CD4-positive, alpha-beta memory T cell (primary cell): ENCODE results near the gene NEK1. TPM values are rescaled to one million over a fixed set of nuclear protein-coding genes. Genes with fewer than 3 reads are reported as not detected.
A peak's percentile ranks its signal among the peaks of the same experiment; 100 is the strongest.

Experiments used
- CTCF ChIA-PET: fragments of 350-600 bp; sonication (Branson Sonifier 250); formaldehyde crosslinking; loops from one replicate; lab custom pipeline; 2021; ENCODE audit warnings: inconsistent platforms; ENCODE audit not compliant: partially characterized antibody; lab: Charles Lee
- POLR2A ChIA-PET: fragments of 350-600 bp; sonication (Branson Sonifier 250); formaldehyde crosslinking; loops from one replicate; lab custom pipeline; 2021; ENCODE audit not compliant: partially characterized antibody; lab: Charles Lee
- DNase-seq, 5 donors: peaks; one replicate each; pipeline versions ENCODE4 v3.0.0 to v3.0.0-alpha.2; 2020 to 2022; ENCODE audit warnings: mixed read lengths in 1 of 5
- H3K27ac ChIP-seq: one replicate; pipeline ENCODE4 v1.7.0; 2013; ENCODE audit warnings: low read depth, low read length
- H3K27me3 ChIP-seq: 2 replicates; pipeline ENCODE4 v1.7.0; 2013; ENCODE audit warnings: mild to moderate bottlenecking, low read length, moderate library complexity; ENCODE audit not compliant: insufficient read depth
- H3K36me3 ChIP-seq: 2 replicates; pipeline ENCODE4 v1.7.0; 2013; ENCODE audit warnings: mild to moderate bottlenecking, low read length, moderate library complexity; ENCODE audit not compliant: insufficient read depth
- H3K4me1 ChIP-seq: 2 replicates; pipeline ENCODE4 v1.7.0; 2013; ENCODE audit warnings: mild to moderate bottlenecking, low read length, moderate library complexity; ENCODE audit not compliant: insufficient read depth
- H3K4me3 ChIP-seq, 2 donors: one replicate each; pipeline ENCODE4 v1.7.0; 2013; ENCODE audit warnings: low read length in 2 of 2, mild to moderate bottlenecking in 1 of 2
- H3K9me3 ChIP-seq, 2 donors: one replicate each; pipeline ENCODE4 v1.7.0; 2013; ENCODE audit warnings: low read length in 2 of 2, control low read depth in 1 of 2; ENCODE audit not compliant: control insufficient read depth in 1 of 2
- H3K27ac Mint-ChIP-seq, 7 donors: one replicate each; pipeline ENCODE4 v1.8.0; 2020 to 2021; ENCODE audit warnings: mixed read lengths in 7 of 7, mild to moderate bottlenecking in 6 of 7, inconsistent platforms in 3 of 7, moderate library complexity in 3 of 7
- H3K27me3 Mint-ChIP-seq, 2 donors: one replicate each; pipeline ENCODE4 v1.8.0; 2020 to 2021; ENCODE audit warnings: mixed read lengths in 2 of 2
- H3K36me3 Mint-ChIP-seq, 2 donors: one replicate each; pipeline ENCODE4 v1.8.0; 2020 to 2021; ENCODE audit warnings: mixed read lengths in 2 of 2, inconsistent platforms in 1 of 2, mild to moderate bottlenecking in 1 of 2
- H3K4me1 Mint-ChIP-seq, 4 donors: one replicate each; pipeline ENCODE4 v1.8.0; 2020 to 2021; ENCODE audit warnings: mixed read lengths in 4 of 4, mild to moderate bottlenecking in 1 of 4
- H3K4me3 Mint-ChIP-seq, 8 donors: one replicate each; pipeline ENCODE4 v1.8.0; 2020 to 2021; ENCODE audit warnings: mixed read lengths in 8 of 8, mild to moderate bottlenecking in 7 of 8, moderate library complexity in 6 of 8, inconsistent platforms in 3 of 8
- H3K9me3 Mint-ChIP-seq, 8 donors: one replicate each; pipeline ENCODE4 v1.8.0; 2020 to 2021; ENCODE audit warnings: mixed read lengths in 8 of 8, mild to moderate bottlenecking in 5 of 8, inconsistent platforms in 3 of 8, moderate library complexity in 1 of 8
- intact Hi-C: fragments of 100-400 bp; cut with micrococcal nuclease; formaldehyde crosslinking; loops from one replicate; pipeline ENCODE4 v1.15.1; 2023
- polyA plus RNA-seq, 2 donors: library from polyadenylated mRNA; unstranded; fragments of 300-500 nt; fragmentation: Illumina TruSeq; gene quantifications; one replicate each; pipeline ENCODE4 v1.2.3, GENCODE V29; 2021
- total RNA-seq, 2 experiments: library from RNA; stranded (reverse); gene quantifications; one replicate each; pipeline ENCODE4 v1.2.3, GENCODE V29; 2021

Gene NEK1, protein sequence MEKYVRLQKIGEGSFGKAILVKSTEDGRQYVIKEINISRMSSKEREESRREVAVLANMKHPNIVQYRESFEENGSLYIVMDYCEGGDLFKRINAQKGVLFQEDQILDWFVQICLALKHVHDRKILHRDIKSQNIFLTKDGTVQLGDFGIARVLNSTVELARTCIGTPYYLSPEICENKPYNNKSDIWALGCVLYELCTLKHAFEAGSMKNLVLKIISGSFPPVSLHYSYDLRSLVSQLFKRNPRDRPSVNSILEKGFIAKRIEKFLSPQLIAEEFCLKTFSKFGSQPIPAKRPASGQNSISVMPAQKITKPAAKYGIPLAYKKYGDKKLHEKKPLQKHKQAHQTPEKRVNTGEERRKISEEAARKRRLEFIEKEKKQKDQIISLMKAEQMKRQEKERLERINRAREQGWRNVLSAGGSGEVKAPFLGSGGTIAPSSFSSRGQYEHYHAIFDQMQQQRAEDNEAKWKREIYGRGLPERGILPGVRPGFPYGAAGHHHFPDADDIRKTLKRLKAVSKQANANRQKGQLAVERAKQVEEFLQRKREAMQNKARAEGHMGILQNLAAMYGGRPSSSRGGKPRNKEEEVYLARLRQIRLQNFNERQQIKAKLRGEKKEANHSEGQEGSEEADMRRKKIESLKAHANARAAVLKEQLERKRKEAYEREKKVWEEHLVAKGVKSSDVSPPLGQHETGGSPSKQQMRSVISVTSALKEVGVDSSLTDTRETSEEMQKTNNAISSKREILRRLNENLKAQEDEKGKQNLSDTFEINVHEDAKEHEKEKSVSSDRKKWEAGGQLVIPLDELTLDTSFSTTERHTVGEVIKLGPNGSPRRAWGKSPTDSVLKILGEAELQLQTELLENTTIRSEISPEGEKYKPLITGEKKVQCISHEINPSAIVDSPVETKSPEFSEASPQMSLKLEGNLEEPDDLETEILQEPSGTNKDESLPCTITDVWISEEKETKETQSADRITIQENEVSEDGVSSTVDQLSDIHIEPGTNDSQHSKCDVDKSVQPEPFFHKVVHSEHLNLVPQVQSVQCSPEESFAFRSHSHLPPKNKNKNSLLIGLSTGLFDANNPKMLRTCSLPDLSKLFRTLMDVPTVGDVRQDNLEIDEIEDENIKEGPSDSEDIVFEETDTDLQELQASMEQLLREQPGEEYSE (N-terminal part only)
- 10 to 100 TPM; 18.8 to 24.1 TPM for total RNA-seq
- polyA plus RNA-seq: 1 to 10 TPM; 6.1 to 8.9 TPM

GRCh38 chr4:169611991-169612870 lies at the start of gene NEK1:
TSS of gene NEK1 (minus strand) at chr4:169612583. CDS start at chr4:169602630, 9,953 bp downstream.
- Mint-ChIP-seq H3K27me3 (no peaks in the 10 kb centered on the region), H3K9me3 (peaks cover 0 to 3% (median 0%) of the 10 kb centered on the region in 8 donors), H3K36me3 (peaks cover 0 to 14% of the 10 kb centered on the region in 2 donors), H3K4me3 (peak within 1 kb of the TSS; percentile 94 to 98 (median 96)), H3K4me1 (peaks cover 23 to 37% (median 30%) of the 10 kb centered on the region in 4 donors), H3K27ac (peak within 1 kb of the TSS; percentile 99 to 100 (median 99))
- ChIA-PET CTCF (interaction anchor here (0.7 to 2.9 kb wide), 32 partner anchors 9 to 598 kb away, joined by 3 to 34 read pairs (median 6); partner anchors contain the start of gene MFAP3L), POLR2A (interaction anchor here (1.0 to 3.7 kb wide), 12 partner anchors 9 to 1294 kb away, joined by 3 to 29 read pairs (median 6); partner anchors contain the start of genes CBR4, CLCN3, DDX60 and HPF1)
- Histone ChIP-seq H3K27me3 (no peaks in the 10 kb centered on the region), H3K4me3 (peak within 1 kb of the TSS; percentile 68 to 90), H3K4me1 (peaks cover 27% of the 10 kb centered on the region), H3K36me3 (no peaks in the 10 kb centered on the region), H3K9me3 (no peaks in the 10 kb centered on the region), H3K27ac (peak within 1 kb of the TSS; percentile 98)
- DNase-seq: peak; percentile 87 to 89 (median 88)
- intact Hi-C loops: loop anchor here (1.0 to 2.0 kb wide), 4 partner anchors 8 to 602 kb away; partner anchors contain the start of genes CBR4 and CLCN3

DNA sequence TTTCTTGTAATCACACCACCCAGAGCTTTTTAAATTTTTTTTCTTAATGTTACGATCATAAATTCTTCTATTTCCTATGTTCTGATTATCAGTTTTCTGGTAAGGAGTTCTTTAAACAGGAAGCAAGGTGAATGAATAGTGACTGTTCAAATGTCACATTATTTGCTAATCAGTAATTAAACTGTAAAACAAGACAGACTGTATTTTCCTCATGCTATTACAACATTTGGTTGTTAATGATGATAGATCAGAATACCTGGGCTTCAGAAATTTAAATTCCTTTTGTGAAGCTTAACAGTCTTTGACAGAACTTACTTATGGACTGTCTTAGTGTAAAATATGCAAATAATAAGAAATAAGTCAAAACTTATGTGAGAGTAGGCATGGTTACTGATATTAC lies 49.4 kb upstream of the NEK1 start:
- H3K27ac ChIP-seq: no peak overlapping the region
- no peak overlapping the region for H3K4me3 ChIP-seq
- intact Hi-C loops: no loop called here
- CTCF ChIA-PET: no interaction called here
- POLR2A ChIA-PET: interaction anchor here (1.2 to 3.6 kb wide), 2 partner anchors 42 to 49 kb away, joined by 3 to 15 read pairs; partner anchors contain the start of gene CLCN3
- no peak for DNase-seq
- Mint-ChIP-seq H3K36me3 (peaks cover 15 to 18% of the 10 kb centered on the region in 2 donors), H3K9me3 (peaks cover 0 to 7% (median 2%) of the 10 kb centered on the region in 8 donors), H3K4me3 (no peak overlapping the region), H3K27ac (peak overlapping the region in 3 of 7 donors; percentile 18 to 66 (median 50)), H3K27me3 (no peaks in the 10 kb centered on the region), H3K4me1 (peaks cover 24 to 48% (median 30%) of the 10 kb centered on the region in 4 donors)
- no peaks in the 10 kb centered on the region for H3K36me3 ChIP-seq
- H3K27me3 ChIP-seq: no peaks in the 10 kb centered on the region
- H3K4me1 ChIP-seq: peaks cover 29% of the 10 kb centered on the region
- H3K9me3 ChIP-seq: no peaks in the 10 kb centered on the region

- H3K27me3 ChIP-seq: no peaks in the 10 kb centered on the region
- peaks cover 8 to 9% of the 10 kb centered on the region in 2 donors for H3K36me3 Mint-ChIP-seq
- CTCF ChIA-PET: interaction anchor here (0.6 to 2.0 kb wide), 2 partner anchors 41 to 48 kb away, joined by 3 to 8 read pairs; partner anchors contain the start of gene CLCN3
- H3K4me1 Mint-ChIP-seq: peaks cover 23 to 42% (median 33%) of the 10 kb centered on the region in 4 donors
- DNase-seq: no peak
- no peak overlapping the region for H3K4me3 ChIP-seq
- no peaks in the 10 kb centered on the region for H3K36me3 ChIP-seq
- POLR2A ChIA-PET: interaction anchor here (3.6 kb wide), 1 partner anchor 41 kb away, joined by 15 read pairs; the partner anchor contains the start of gene CLCN3
- no peak overlapping the region for H3K27ac ChIP-seq
- H3K9me3 Mint-ChIP-seq: no peaks in the 10 kb centered on the region
- peaks cover 29% of the 10 kb centered on the region for H3K4me1 ChIP-seq
- no peaks in the 10 kb centered on the region for H3K9me3 ChIP-seq
- H3K27me3 Mint-ChIP-seq: no peaks in the 10 kb centered on the region
- no peak overlapping the region for H3K4me3 Mint-ChIP-seq
- peak overlapping the region in 1 of 7 donors; percentile 57 for H3K27ac Mint-ChIP-seq
- intact Hi-C loops: loop anchor here (1.0 kb wide), 1 partner anchor 39 kb away; no protein-coding TSS in a partner anchor
Measured at GRCh38 chr4:169660929-169661328, 48.5 kb upstream of the NEK1 start.

- no peak overlapping the region for H3K4me3 ChIP-seq
- POLR2A ChIA-PET: interaction anchor here (1.6 to 3.6 kb wide), 2 partner anchors 40 to 48 kb away, joined by 5 to 15 read pairs; partner anchors contain the start of genes CLCN3 and NEK1
- H3K9me3 ChIP-seq: no peaks in the 10 kb centered on the region
- intact Hi-C loops: loop anchor here (1.0 kb wide), 1 partner anchor 38 kb away; no protein-coding TSS in a partner anchor
- peak overlapping the region; percentile 22 for H3K27ac ChIP-seq
- Mint-ChIP-seq H3K9me3 (no peaks in the 10 kb centered on the region), H3K27me3 (no peaks in the 10 kb centered on the region), H3K36me3 (no peaks in the 10 kb centered on the region), H3K4me3 (peak overlapping the region in 7 of 8 donors; percentile 37 to 87 (median 76)), H3K4me1 (peaks cover 17 to 34% (median 26%) of the 10 kb centered on the region in 4 donors), H3K27ac (peak overlapping the region; percentile 85 to 99 (median 96))
- peaks cover 24% of the 10 kb centered on the region for H3K4me1 ChIP-seq
- DNase-seq: peak; percentile 65 to 92 (median 80)
- H3K36me3 ChIP-seq: no peaks in the 10 kb centered on the region
- no peaks in the 10 kb centered on the region for H3K27me3 ChIP-seq
- CTCF ChIA-PET: interaction anchor here (1.1 to 2.3 kb wide), 4 partner anchors 30 to 150 kb away, joined by 3 to 10 read pairs (median 6); partner anchors contain the start of genes CLCN3 and NEK1
Measured at GRCh38 chr4:169659716-169660670, 47.6 kb upstream of the NEK1 start.

GRCh38 chr4:169658975-169659715 lies 46.8 kb upstream of the NEK1 start:
- DNase-seq: peak in 1 of 5 donors; percentile 26
- ChIA-PET POLR2A (interaction anchor here (0.5 to 3.6 kb wide), 3 partner anchors 39 to 761 kb away, joined by 3 to 15 read pairs (median 5); partner anchors contain the start of genes CLCN3 and NEK1), CTCF (interaction anchor here (1.1 to 2.3 kb wide), 5 partner anchors 18 to 151 kb away, joined by 3 to 10 read pairs (median 4); partner anchors contain the start of genes CLCN3 and NEK1)
- Histone ChIP-seq H3K4me1 (peaks cover 18% of the 10 kb centered on the region), H3K27ac (no peak overlapping the region), H3K36me3 (no peaks in the 10 kb centered on the region), H3K4me3 (no peak overlapping the region), H3K27me3 (no peaks in the 10 kb centered on the region), H3K9me3 (no peaks in the 10 kb centered on the region)
- peak overlapping the region in 6 of 7 donors; percentile 37 to 99 (median 90) for H3K27ac Mint-ChIP-seq
- H3K36me3 Mint-ChIP-seq: peaks cover 0 to 2% of the 10 kb centered on the region in 2 donors
- H3K9me3 Mint-ChIP-seq: no peaks in the 10 kb centered on the region
- intact Hi-C loops: no loop called here
- no peak overlapping the region for H3K4me3 Mint-ChIP-seq
- H3K4me1 Mint-ChIP-seq: peaks cover 15 to 30% (median 24%) of the 10 kb centered on the region in 4 donors
- no peaks in the 10 kb centered on the region for H3K27me3 Mint-ChIP-seq
